GM19240 (cell line): ENCODE data around the gene KNCN.

Source experiments
- DNase-seq: peaks from one replicate; pipeline ENCODE4 v3.0.0; 2011; ENCODE audit warnings: low spot score; ENCODE audit not compliant: insufficient read length

Gene KNCN

GRCh38 chr1:46569116-46569515, 17.7 kb upstream of the KNCN start:
- no peak for DNase-seq

- no peak for DNase-seq
Measured at GRCh38 chr1:46568461-46568891, 17.0 kb upstream of the KNCN start.

GRCh38 chr1:46563341-46563740, 11.9 kb upstream of the KNCN start:
- DNase-seq: no peak

DNA sequence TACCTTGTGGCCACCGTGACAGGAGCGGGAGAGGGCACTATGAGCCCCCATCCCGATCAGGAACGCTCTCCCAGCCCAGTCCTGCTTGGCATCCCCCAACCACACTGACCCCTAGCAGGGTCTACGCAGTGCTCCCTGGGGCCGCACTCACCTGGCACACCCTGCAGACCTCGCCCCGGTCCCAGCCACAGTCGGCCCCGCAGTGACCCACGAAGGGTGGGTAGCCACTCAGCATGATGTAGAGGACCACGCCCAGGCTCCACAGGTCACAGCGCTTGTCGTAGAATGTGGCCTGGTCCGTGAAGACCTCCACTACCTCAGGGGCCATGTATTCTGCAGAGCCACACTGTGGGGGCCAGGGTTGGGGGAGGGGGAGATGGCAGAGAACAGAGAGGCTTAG, 11.1 kb upstream of the KNCN start:
- no peak for DNase-seq

- DNase-seq: no peak
Measured at GRCh38 chr1:46558966-46559365, 7.5 kb upstream of the KNCN start.

- DNase-seq: no peak
Measured at GRCh38 chr1:46558141-46558963, 6.9 kb upstream of the KNCN start.

DNA sequence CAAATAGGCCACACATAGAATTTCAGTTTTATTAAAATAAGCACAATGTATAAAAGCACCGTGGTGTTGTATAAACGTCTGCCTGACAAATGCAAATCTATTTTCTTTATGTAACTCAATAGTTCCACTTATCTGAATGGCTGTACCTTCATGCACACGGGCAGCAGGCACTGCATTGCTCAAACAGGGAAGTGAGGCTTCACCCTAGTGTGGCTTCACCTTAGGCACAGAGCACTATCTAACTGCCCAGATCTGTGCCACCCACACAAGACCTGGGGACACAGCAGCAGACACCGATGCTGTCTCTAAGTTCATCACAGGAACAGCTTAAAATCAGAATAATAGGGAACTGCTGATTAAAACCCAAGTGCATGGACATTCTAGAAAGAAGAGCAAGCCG, 6.0 kb upstream of the KNCN start:
- DNase-seq: no peak

DNA sequence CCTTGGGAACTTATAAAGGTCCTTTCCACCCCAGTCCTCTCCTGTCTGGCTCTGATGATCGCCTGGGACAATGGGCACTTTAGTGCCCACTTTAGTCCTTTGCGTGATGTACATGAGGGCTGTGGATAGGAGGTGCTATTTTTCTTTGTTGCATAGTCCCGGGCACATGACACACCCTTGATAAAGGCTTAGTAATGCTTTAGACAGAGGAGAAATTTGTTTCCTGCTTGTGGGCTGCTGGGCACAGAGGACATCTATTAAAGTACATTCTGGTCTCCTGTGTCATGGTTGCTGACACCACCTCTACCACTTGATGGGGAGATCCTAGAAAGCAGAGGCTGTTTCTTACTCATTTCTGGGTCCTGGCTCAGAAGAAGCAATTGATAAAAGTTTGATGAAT, 5.4 kb upstream of the KNCN start:
- DNase-seq: no peak

GRCh38 chr1:46555826-46556619, 4.6 kb upstream of the KNCN start:
- DNase-seq: no peak

DNA sequence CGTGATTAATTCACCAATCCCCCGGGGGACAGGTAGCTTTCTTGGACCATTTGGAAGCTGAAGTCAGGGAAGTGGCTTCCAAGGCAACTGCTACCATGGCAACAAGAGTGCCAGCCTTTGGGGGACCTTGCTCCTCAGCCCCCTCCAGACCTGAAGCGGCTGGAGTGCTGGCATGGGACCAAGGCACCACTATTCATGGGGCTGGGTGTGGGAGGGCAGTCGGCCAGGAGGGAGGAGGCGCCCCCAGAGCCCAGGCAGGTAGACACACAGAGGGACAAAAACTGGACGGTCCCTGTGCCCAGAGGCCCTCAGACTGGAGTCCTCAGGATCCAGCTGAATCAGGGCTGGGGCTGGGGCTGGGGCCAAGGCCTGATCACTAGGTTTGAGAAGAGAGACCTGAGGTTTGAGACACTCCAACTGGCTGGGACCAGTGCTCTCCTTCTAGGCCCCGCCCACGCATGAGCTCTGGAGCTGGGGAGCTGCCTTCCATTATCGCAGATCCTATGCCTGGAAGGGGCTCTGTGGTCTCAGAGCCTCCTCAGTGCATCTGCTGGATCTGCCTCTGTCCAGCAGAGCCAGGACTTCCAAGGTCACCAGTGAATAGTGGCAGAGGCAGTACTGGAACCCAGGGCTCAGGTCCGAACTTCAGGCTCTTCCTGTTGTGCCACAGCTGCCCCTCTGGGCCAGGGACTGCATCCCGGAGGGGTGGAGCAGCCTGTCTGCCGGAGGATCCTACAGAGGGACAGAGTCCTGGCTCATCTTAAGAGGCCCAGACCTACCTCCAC, 3.3 kb upstream of the KNCN start:
- no peak for DNase-seq

DNA sequence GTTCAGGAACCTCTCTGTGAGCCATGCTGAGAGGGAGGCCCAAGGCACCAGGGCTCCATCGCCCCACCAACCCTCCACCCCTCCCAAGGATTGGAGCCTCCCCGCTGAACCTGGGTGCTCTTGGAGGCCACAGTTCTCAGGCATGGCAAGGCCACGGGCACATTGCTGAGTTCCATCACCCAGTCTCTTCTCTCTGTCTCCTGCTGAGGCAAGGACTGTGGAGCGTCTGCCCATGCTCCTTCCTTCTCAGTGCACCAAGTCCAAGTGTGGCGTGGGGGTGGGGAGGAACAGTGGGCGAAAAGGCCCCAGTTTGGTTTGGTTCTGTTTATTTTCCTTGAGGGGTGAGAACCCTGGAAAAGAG, 2.8 kb upstream of the KNCN start:
- DNase-seq: no peak

GRCh38 chr1:46553506-46553905, 2.1 kb upstream of the KNCN start:
- DNase-seq: no peak

GRCh38 chr1:46552357-46553237, 1.1 kb upstream of the KNCN start:
- DNase-seq: no peak

GRCh38 chr1:46550751-46551231, 656 bp downstream of the KNCN start:
- DNase-seq: no peak

DNA sequence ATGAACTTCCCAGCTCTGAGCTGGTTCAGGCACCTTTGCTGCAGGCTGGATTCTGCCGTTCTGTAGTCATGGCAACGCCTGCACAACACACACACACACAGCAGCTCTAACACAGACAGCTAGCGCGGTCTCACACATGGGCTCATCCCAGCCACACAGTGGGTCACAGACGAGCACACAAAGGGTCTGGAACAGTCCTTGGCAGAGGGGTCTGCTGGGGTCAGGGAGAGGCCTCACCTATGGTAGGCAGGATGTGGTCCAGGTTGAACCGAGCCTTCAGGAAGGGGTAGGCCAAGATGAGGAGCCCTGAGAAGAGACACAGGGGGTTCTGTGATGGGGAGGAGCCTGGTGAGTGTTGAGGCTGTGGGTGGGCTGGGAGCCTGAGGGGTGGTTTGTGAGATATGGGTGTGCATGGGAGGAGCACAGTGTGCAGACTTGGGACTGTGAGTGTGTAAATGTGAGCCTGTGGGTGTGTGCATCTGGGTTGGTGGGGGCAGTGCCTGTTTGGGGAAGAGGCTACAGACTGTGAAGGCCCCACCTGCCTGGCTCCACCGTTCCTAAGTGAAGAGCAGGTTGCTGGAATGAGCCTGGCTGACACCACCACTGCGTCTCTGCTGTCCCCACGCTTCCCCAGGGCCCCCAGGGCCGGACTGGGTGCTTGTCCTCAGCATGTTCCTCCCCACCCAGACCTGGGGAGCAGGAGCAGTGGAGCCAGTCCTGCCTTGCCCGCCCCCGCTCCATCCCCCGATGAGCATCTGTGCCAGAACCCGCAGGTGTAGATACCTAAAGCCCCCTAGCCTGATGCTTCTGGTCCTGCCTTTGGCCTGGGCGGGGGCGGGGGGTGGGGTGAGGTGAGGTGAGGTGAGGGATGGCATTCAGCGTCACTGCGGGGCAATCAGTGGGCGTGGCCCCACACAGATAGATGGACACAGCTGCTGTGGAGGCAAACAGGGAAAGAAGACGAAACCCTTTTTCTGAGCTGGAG, 1.5 kb downstream of the KNCN start:
- no peak for DNase-seq

- DNase-seq: no peak
Measured at GRCh38 chr1:46547481-46548383, 3.7 kb downstream of the KNCN start.

- no peak for DNase-seq
Measured at GRCh38 chr1:46546210-46546609, 5.2 kb downstream of the KNCN start.

DNA sequence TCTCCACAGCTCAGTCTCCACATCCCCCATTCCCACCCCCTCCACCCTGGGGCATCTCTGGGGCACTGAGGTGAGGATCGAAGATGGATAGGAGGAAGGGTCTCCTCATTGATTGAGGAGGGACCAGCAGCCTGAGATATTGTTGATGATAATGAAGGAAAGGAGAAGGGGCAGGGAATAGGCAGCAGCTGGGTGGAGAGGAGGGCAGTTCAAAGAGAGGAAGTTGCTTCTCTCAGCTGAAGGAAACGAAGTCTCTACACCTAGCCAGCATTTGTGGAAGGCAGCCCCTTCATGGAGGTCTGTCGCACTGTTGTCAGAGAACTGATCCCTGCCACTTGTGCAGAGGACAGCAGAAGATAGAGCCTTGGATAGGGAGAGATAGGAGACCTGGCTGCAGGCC, 5.7 kb downstream of the KNCN start:
- DNase-seq: no peak
